GM23338 (cell line): Measurements from ENCODE around the gene PDE1C.

Source experiments
- CTCF ChIP-seq, 2 experiments: fragments of 200-600 bp in 1 of 2; sonication (generic) in 1 of 2; conservative IDR thresholded peaks; 2 replicates each; pipeline versions ENCODE4 v1.5.1 to v1.6.1; 2016 to 2017; ENCODE audit warnings: antibody characterized with exemption in 2 of 2, low read depth in 2 of 2, mild to moderate bottlenecking in 2 of 2, moderate library complexity in 1 of 2
- ETS1 ChIP-seq: IDR thresholded peaks from 2 replicates; pipeline ENCODE4 v1.6.1; 2016; ENCODE audit warnings: antibody characterized with exemption
- EZH2 ChIP-seq: fragments of 200-600 bp; sonication (generic); IDR thresholded peaks from one replicate; pipeline ENCODE4 v1.8.0; 2017; ENCODE audit warnings: antibody characterized with exemption, mild to moderate bottlenecking, low read depth; ENCODE audit not compliant: unreplicated experiment
- EZH2phosphoT487 ChIP-seq: fragments of 200-600 bp; sonication (generic); IDR thresholded peaks from one replicate; pipeline ENCODE4 v1.8.1; 2018; ENCODE audit warnings: antibody characterized with exemption; ENCODE audit not compliant: unreplicated experiment
- JUNB ChIP-seq: IDR thresholded peaks from one replicate; pipeline ENCODE4 v1.6.1; 2016; ENCODE audit warnings: antibody characterized with exemption; ENCODE audit not compliant: unreplicated experiment
- POLR2AphosphoS5 ChIP-seq: IDR thresholded peaks from 2 replicates; pipeline ENCODE4 v1.6.1; 2016; ENCODE audit warnings: antibody characterized with exemption, low read depth
- REST ChIP-seq: IDR thresholded peaks from one replicate; pipeline ENCODE4 v1.6.1; 2018; ENCODE audit warnings: antibody characterized with exemption; ENCODE audit not compliant: unreplicated experiment
- STAT1 ChIP-seq: IDR thresholded peaks from one replicate; pipeline ENCODE4 v1.6.1; 2016; ENCODE audit warnings: antibody characterized with exemption; ENCODE audit not compliant: unreplicated experiment

DNA sequence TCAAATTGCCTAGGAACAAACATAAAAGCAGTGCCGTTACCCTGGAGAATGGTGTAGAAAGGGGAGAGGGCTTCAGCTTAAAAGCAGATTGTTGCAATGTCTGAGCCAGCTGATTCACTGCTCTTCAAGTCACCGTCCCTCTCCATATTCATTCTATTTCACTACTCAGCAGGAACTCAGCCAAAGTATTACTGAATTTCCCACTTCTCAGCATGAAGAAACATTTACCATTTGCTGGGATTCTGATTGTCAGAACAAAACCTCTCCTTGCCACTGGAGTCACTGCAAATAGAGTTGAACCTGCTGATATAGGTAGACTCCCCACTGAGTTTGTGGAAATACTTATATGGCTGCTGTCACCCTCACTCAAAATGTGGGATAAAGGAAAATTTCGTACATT, 311.5 kb downstream of the PDE1C start:
- TF ChIP-seq CTCF (conservative IDR thresholded peaks at IDR 0.05; ENCODE audit: low read depth in 2 of 2) (no peak), EZH2phosphoT487 (no peak), JUNB (no peak), REST (no peak), EZH2 (no peak), POLR2AphosphoS5 (no peak), ETS1 (no peak), STAT1 (no peak)
